Stimulated activated naive CD4-positive, alpha-beta T cell treated with Interleukin-2 at 50 U/mL for 16 hours (primary cell): ENCODE measurements around the gene C1orf232.

Experiments used
- DNase-seq: peaks from one replicate; lab custom pipeline; 2025; lab: John Stamatoyannopoulos, UW

The C1orf232 gene

DNA sequence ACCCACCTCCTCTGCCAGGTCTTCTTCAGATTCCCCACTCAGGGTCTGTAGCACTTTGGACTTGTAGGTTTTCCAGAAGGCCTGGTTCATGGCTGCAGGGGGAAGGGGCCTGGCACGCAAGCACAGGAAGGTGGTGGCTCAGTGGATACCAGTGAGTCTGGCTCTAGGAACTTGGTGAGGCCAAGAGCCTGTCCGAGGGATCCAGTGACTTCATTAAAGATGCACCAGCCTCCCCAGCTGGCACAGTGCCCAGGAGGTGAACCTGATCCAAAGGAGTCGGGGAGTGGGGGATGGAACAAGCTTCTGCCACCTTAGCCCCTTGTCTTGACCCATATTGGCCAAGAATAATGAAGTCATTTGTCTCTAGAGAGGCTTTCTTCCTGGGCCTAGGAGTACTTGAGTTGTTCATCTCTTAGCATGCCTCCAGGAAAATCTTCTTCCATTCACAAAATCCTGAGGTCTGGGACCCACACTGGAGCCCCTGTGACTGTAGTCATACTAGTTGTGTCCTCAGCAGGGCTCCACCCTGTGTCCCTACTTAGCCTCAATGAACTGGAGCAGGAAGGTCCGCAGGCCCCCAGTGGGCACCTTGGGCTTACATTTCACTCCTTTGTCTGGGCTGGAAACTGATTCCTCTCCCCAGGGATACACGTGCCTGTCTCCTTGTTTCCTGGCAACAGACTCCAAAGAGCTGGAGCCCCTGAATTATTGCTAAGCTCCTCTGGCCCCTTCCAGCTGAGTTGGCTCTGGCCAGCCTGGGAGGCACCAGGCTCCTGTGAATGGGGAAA, at the start of gene C1orf232:
Gene C1orf232 (minus strand): TSS at position 554 of the 788 bp plus-strand sequence. CDS start 464 bp downstream, at position 90.
- DNase-seq, result no peak

DNA sequence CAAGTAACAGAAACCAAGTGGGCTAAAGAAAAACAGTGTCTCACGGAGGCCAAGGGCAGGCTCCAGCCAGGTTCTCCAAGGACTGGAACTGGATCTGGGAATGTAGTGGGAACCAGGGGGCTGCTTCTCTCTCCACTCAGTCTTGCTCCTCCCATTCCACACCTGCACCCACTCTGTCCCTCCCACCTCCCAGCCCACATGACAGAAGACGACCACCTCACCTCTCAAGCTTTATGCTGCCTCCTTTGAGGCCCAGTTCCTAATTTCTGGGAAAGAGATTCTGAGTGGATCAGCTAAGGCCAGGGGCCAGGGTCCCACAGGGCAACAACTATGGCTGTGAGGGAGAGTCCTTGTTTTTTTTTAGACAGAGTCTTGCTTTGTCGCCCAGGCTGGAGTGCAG, 46.5 kb upstream of the C1orf232 start:
- DNase-seq, result no peak

- no peak for DNase-seq
Observed at GRCh38 chr1:26213335-26213905, 44.7 kb upstream of the C1orf232 start.

DNA sequence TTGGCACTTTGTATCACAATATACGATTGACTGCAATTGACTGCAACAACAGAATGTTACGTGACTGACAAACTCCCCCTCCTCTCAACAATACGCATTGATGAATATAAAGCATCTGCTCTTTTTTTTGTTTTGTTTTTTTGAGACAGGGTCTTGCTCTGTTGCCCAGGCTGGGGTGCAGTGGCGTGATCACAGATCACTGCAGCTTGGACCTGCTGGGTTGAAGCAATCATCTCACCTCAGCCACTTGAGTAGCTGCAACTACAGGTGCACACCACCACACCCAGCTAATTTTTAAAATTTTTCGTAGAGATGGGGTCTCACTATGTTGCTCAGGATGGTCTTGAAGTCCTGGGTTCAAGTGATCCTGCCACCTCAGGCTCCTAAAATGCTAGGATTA, 44.0 kb upstream of the C1orf232 start:
- no peak for DNase-seq

GRCh38 chr1:26210147-26210870, 41.5 kb upstream of the C1orf232 start:
- no peak for DNase-seq

GRCh38 chr1:26203642-26204318, 35.0 kb upstream of the C1orf232 start:
- DNase-seq, result no peak

GRCh38 chr1:26200413-26200812, 31.6 kb upstream of the C1orf232 start:
- no peak for DNase-seq

GRCh38 chr1:26197813-26198212, 29.1 kb upstream of the C1orf232 start:
- DNase-seq, result no peak

DNA sequence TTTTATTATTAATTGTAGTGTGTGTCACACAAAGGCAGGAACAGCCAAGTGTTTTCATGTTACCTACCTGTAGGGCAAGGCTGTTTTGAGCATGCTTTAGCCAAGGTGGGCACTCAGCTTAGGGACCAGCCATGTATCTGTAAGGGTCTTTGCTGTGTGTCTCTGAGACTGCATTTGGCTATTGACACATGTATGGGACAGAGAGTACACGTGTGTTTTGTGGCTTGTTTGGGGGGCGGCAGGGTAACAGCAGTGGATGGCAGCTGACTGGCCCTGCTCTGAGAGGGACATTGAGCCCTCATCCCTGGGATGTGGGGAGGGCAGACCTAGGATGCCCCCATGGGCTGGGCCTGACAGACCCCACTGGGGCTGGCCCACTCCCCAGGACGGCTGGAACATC, 28.5 kb upstream of the C1orf232 start:
- no peak for DNase-seq

- no peak for DNase-seq
Observed at GRCh38 chr1:26195805-26196204, 27.0 kb upstream of the C1orf232 start.

GRCh38 chr1:26191739-26192138, 23.0 kb upstream of the C1orf232 start:
- no peak for DNase-seq

DNA sequence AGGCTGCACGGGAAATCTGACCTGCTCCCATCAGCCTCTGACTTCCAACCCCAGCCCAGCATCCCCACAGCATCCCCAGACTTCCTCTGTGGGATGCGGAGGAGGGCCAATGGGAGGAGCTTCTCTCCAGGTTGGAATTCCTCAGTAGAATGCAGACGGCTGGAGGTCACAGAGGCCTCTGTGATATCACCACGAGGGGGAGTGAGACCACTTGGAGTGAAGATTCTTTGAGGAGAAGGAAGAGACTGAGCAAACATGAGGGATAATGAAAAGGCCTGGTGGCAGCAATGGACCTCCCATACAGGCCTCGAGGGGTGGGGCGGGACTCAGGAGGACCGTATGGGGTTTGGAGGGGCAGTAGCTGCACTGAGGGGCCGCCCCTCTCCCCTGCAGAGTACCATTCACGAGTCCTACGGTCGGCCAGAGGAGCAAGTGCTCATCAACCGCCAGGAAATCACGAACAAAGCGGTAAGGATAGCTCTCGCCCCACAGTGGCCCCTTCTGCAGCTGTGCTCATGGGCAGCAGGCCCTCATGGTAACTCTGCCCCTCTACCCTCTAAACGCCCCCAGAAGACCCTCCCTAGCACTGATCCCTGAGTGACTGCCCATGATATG, 21.7 kb upstream of the C1orf232 start, which contains the start of gene CATSPER4:
Gene CATSPER4 (plus strand): TSS at position 230 of the 615 bp plus-strand sequence. CDS start 26 bp downstream, at position 256.
- DNase-seq, result no peak

- no peak for DNase-seq
Observed at GRCh38 chr1:26189751-26190275, 21.1 kb upstream of the C1orf232 start.

DNA sequence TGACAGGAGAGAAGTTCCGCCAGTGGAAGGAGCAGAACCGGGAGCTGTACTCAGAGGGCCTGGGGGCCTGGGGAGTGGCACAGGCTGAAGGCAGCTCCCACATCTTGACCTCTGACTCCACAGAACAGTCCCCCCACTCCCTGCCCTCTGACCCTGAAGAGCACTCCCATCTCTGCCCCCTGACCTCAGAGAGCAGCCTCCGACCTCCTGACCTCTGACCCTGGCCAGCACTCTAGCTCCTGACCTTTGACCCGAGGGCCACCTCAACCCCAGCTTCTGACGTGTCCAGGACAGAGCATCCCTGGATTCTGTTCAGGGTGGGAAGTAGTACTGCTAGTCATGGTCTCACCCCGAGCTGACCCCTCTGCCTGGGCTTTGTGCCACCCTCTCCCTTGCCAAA, 20.6 kb upstream of the C1orf232 start:
- DNase-seq, result no peak

- DNase-seq, result no peak
Observed at GRCh38 chr1:26188477-26188876, 19.7 kb upstream of the C1orf232 start.

GRCh38 chr1:26187882-26188281, 19.1 kb upstream of the C1orf232 start:
- no peak for DNase-seq

- no peak for DNase-seq
Observed at GRCh38 chr1:26184883-26185282, 16.1 kb upstream of the C1orf232 start.

GRCh38 chr1:26184086-26184485, 15.3 kb upstream of the C1orf232 start:
- DNase-seq, result no peak

DNA sequence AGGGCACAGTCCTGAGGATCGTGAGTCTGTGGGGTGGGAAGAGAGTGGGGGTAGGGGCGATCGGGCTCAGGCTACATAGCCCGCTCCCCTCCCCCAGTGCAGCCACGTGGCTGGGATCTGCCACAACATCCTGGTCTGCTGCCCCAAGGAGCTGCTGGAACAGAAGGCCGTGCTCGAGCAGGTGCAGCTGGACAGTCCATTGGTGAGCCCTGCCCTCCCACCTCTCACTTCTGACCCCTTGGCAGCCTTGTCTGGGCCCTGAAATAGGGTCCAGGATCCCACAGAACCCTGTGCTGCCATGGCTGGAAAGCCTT, 13.6 kb upstream of the C1orf232 start:
- no peak for DNase-seq

DNA sequence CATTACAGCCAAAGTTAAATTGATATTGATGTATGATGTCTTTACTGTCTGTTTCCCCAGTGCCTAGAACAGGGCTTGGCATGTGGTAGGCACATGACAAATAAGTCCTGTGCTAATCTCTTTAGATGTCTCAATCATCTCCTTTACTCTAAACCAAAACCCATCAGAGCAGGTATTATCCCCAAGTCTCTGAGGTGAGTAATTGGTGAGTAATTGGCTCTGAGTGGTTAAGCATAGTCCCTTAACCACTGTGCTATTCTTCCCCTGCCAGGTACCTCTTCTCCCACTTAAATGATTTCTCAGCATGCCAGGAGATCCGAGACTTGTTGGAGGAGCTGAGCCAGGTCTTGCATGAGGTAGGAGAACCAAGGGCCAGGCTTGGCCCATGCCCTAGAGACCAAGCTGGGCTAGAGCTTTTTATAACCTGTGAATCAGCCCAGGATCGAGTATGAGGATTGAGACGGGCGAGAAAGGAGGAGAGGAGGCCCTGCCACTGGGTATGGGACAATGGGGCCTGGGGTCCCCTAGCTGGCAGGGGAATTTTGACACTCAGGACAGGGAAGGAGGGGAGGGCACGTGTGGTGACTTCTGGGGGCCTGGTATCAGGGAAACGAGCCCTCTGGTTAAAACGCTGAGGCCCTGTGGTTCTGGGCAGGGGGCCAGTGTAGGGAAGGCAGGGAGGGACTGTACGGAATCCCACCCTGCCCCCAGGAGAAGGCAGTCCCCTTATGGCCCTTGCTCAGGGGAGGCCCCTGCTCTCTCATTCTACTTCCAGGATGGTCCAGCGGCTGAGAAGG, 13.0 kb upstream of the C1orf232 start:
- DNase-seq, result no peak

GRCh38 chr1:26180010-26180506, 11.3 kb upstream of the C1orf232 start:
- no peak for DNase-seq
